HG02840 (cell line): ENCODE results near the gene RNF113B.

Experiments
- ATAC-seq: cut with Tn5 transposase; IDR thresholded peaks from one replicate; pipeline ENCODE4 v1.9.1; 2021; ENCODE audit warnings: mild to moderate bottlenecking, moderate library complexity, moderate number of reproducible peaks; ENCODE audit not compliant: unreplicated experiment, low FRiP score

Gene RNF113B

GRCh38 chr13:98180092-98180491 is 3.0 kb upstream of the RNF113B start:
- no peak for ATAC-seq

GRCh38 chr13:98175823-98176222 is 1.2 kb downstream of the RNF113B start:
- ATAC-seq = no peak

GRCh38 chr13:98175043-98175442 is 2.0 kb downstream of the RNF113B start:
- ATAC-seq = no peak

- no peak for ATAC-seq
Observed at GRCh38 chr13:98174307-98174706, 2.8 kb downstream of the RNF113B start.

- ATAC-seq = no peak
Observed at GRCh38 chr13:98173431-98174152, 3.5 kb downstream of the RNF113B start.

GRCh38 chr13:98172590-98173422 is 4.3 kb downstream of the RNF113B start:
- ATAC-seq = no peak

- ATAC-seq = no peak
Observed at GRCh38 chr13:98171900-98172589, 5.0 kb downstream of the RNF113B start.

- no peak for ATAC-seq
Observed at GRCh38 chr13:98169331-98169730, 7.7 kb downstream of the RNF113B start.

- no peak for ATAC-seq
Observed at GRCh38 chr13:98162935-98163334, 14.1 kb downstream of the RNF113B start.

GRCh38 chr13:98158172-98158899 is 18.7 kb downstream of the RNF113B start:
- ATAC-seq = no peak

GRCh38 chr13:98157609-98158008 is 19.5 kb downstream of the RNF113B start:
- ATAC-seq = no peak

- ATAC-seq = no peak
Observed at GRCh38 chr13:98157188-98157587, 19.9 kb downstream of the RNF113B start.

GRCh38 chr13:98156259-98156658 is 20.8 kb downstream of the RNF113B start:
- no peak for ATAC-seq

GRCh38 chr13:98155475-98156109 is 21.5 kb downstream of the RNF113B start:
- no peak for ATAC-seq

GRCh38 chr13:98150832-98151479 is 26.1 kb downstream of the RNF113B start:
- ATAC-seq = no peak

GRCh38 chr13:98147521-98147920 is 29.5 kb downstream of the RNF113B start:
- ATAC-seq = no peak

GRCh38 chr13:98144801-98145350 is 32.2 kb downstream of the RNF113B start:
- no peak for ATAC-seq

GRCh38 chr13:98144027-98144741 is 32.9 kb downstream of the RNF113B start:
- no peak for ATAC-seq

GRCh38 chr13:98143601-98144026 is 33.5 kb downstream of the RNF113B start:
- ATAC-seq = no peak
